ENCODE data around the gene RPS6KL1.
"Not testable (repeated sequence)": the region's sequence is repeated elsewhere in the genome, so short reads cannot be mapped to it uniquely, and the experiment has no call there.

Gene RPS6KL1

DNA sequence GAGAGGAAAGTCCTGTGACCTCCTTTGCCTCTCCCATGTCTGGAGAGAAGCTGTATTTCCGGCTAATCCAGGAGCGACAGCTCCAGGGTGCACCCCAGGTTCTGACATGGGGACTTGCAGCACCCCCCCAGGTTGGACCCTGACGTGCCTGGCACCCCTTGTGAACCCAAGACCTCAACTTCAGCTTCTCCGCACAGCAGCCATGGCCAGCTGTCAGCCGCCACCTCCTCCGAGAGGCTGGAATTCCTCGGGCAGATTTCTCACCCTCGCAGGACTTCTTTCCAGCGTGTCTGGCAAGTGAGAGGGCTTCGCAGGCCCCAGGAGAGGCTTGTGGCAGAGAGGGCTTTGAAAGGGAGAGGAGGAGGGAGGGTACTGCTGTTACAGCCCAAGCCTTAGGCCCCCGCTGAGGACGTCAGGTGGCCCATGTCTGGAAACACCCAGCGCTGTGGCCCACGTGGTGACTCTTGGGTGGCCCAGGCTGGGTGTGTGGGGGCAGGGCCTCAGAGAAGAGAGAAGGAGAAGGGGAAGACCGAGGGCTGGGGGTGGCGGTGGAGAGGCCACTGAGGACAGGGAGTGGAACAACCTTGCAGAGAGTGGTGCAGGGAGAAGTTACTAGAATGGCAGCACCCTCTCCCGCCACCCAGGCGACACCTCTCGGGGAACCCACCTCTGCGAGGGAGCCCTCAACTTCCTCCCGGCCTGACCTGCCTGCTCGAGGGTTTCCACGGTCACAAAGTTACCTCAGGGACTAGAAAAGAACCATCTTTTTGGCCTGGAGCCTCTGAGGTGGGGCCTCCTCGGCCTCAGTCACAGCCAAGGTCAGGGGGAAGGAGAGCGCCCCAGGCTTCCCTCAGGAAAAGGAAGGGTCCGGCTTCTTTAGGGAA lies 11.7 kb upstream of the RPS6KL1 start:
- DNase-seq, result no peak

GRCh38 chr14:74934041-74934440 lies 11.0 kb upstream of the RPS6KL1 start:
- no peak for DNase-seq

DNA sequence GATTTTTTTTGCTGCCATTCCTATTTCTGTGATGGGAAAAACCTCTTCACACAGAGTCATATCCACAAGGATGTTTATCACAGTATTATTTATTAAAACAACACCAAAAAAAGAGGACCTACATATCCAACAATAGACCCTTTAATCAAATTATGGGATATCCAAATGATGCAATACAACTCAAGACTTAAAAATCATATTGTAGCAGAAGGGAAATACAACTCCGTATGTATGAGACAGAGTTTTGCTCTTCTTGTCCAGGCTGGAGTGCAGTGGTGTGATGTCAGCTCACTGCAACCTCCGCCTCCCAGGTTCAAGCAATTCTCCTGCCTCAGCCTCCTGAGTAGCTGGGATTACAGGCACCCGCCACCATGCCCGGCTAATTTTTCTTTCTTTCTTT lies 9.9 kb upstream of the RPS6KL1 start:
- not testable (repeated sequence) for DNase-seq

DNA sequence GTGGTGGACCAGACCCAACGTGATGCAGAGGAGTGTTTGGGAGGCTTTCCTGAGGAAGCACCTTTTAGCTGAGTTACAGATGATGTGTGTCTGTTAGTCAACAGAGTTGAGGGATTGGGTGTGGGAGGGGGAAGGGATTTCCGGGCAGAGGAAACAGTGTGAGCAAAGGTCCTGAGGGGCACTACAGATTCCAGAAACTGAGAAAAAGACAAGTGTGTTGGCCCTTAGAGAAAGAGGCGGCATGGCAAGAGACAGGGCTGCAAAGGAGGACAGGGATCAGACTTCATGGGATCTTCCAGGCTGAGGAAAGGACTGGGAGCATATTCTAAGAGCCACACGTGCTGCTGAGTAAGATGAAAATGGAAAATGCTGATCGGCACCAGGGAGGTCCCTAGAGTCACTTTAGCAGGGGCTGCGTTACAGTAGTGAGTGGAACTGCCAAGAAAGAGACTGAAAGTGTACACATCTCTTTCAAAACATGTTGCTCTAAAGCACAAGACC lies 9.4 kb upstream of the RPS6KL1 start:
- no peak for DNase-seq

DNA sequence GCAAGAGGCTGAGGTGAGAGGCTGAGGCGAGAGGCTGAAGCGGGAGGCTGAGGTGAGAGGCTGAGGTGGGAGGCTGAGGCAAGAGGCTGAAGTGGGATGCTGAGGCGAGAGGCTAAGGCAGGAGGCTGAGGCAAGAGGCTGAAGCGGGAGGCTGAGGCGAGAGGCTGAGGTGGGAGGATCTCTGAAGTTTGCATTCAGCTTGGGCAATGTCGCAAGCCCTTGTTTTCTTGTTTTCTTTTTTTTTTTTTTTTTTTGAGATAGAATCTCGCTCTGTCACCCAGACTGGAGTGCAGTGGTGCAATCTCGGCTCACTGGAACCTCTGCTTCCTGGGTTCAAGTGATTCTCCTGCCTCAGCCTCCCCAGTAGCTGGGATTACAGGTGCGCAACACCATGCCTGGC lies 8.7 kb upstream of the RPS6KL1 start:
- DNase-seq, result not testable (repeated sequence)

- DNase-seq, result no peak
These were observed 6.2 kb upstream of the RPS6KL1 start for GRCh38 chr14:74929242-74929641.

DNA sequence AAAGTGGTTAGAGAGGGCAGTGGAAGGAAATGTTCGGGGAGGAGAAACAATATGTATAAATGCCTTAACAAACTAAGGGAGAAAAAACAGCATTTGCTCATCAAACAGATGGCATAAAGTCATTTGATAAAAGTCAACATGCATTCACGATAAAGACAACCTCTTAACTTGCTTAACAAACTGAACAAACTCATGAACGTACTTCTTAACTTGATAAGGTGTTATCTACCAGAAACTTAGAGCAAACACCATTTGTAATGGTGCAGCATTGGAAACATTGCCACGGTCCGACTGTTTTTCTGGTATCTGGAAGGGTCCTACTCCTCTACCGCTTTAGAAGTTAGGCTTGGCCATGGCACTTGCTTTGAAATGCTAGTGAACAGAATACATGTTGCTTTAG lies 4.2 kb upstream of the RPS6KL1 start:
- no peak for DNase-seq

DNA sequence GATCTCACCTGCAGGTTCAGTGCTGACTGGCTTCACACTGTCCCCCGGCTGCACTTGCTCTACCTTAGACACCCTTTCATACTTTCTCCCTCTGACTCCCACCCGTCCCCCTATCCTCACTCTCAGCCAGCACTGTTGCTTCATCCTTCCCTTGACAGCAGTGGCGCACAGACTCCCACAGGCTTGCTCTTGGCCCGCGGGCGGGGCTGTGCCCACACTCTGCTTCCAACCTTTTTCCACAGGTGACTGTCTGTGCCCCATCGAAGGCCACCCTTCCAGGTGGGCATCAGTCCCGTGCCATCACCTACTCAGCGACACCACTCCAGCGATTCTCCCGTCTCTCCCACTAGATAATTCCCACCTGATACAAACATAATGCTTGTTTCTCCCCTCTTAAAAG lies 1.0 kb upstream of the RPS6KL1 start:
- no peak for DNase-seq

DNA sequence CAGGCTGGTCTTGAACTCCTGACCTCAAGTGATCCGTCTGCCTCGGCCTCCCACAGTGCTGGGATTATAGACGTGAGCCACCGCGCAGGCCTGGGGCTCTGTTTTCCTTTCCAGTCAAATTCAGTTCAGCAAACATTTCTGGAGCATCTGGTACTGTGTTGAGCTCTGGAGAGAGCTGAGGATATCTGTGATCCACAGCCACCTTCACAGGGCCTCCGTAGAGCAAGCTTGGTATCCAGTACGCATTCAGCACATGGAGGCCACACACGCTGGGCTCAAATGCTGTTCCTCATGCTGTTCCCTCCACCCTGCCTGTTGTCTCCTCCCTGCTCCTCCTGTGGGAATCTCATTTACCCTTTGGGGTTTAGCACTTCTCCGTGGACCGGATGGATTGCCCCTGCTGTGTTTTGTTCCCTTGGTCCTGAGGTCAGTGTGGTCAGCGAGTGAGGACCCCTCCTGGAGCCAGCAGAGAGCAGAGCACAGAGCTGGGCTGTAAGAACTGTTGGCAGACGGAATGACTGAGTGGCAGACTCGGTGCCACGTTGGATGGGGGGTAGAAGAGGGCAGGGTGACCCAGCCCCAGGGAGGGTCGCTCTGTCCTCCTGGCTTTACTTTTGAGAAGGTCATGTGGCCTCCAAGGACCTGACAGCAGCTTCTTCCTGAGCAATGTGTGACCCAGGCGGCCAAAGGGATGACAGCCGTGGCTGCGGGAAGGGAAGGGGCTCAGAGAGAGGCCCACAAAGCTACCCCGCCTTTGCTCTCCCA lies 891 bp downstream of the RPS6KL1 start:
- DNase-seq, result no peak

- DNase-seq, result no peak
These were observed 1.9 kb downstream of the RPS6KL1 start for GRCh38 chr14:74921053-74921620.

DNA sequence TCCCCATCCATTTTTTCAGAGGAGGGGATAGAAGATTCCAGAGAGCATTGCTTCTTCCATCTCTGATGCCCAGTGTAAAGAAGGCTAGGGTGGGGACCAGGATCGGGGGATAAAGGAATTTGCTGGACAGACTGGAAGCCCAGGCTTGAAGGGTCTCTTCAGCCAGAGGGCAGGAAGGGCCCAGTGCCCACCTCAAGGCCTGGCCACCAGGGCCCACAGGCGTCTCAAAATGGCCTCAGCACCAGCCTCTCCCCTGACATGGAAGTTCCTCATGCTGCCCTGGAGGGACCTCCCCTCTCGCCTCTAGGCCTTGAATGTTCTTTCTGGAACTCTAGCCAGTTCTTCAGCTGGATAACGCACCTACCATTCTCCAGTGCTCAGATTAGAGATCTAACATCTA lies 2.8 kb downstream of the RPS6KL1 start:
- DNase-seq, result no peak

GRCh38 chr14:74919421-74920165 lies 3.5 kb downstream of the RPS6KL1 start:
- no peak for DNase-seq

GRCh38 chr14:74918380-74918779 lies 4.7 kb downstream of the RPS6KL1 start:
- no peak for DNase-seq

DNA sequence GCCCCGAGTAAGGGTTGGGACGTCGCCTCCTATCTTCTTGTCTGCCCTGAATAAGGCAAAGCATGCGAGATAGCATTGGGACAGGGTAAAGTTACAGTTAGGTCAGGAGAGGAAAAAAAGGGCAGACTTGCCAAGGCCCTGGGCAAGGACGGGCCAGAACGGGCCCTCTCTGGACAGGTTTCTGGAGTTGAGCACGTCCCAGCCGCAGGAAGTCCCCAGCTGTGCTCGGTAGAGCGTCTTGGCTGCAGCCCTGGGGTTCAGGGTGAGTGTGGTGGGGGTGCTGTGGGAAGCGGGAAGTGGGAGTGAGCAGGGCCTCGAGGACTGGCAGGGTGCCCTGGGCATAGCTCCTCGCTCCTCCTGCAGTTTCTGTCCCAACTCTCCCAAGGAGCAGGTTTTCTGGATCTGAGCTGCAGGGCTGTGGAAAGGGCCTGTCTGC lies 5.4 kb downstream of the RPS6KL1 start:
- DNase-seq, result peak in 8 of 14 donors; percentile 6 to 77 (median 28)

DNA sequence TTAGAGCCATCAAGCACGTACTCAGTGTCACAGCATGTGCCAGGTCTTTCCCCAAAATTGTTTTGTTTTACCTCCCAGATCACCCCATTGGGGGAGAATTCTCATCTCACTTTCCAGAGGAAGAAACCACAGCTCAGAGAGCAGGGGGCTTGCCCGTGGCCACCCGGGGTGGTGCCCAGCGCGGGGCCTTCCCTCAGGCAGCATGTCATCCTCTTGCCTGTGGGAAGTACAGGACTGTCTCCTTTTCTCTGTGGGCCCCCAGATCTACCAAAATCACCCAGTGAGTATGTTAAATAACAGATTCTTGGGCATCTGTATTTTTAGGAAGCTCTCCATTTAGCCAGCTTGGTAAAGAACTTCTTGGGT lies 5.9 kb downstream of the RPS6KL1 start:
- DNase-seq, result no peak

GRCh38 chr14:74915826-74916225 lies 7.2 kb downstream of the RPS6KL1 start:
- no peak for DNase-seq

- no peak for DNase-seq
These were observed 7.6 kb downstream of the RPS6KL1 start for GRCh38 chr14:74915426-74915825.

- peak in 10 of 14 donors; percentile 10 to 58 (median 38) for DNase-seq
These were observed 9.0 kb downstream of the RPS6KL1 start for GRCh38 chr14:74913986-74914573.

- no peak for DNase-seq
These were observed 9.6 kb downstream of the RPS6KL1 start for GRCh38 chr14:74913393-74913910.

GRCh38 chr14:74912801-74913200 lies 10.3 kb downstream of the RPS6KL1 start:
- DNase-seq, result no peak

DNA sequence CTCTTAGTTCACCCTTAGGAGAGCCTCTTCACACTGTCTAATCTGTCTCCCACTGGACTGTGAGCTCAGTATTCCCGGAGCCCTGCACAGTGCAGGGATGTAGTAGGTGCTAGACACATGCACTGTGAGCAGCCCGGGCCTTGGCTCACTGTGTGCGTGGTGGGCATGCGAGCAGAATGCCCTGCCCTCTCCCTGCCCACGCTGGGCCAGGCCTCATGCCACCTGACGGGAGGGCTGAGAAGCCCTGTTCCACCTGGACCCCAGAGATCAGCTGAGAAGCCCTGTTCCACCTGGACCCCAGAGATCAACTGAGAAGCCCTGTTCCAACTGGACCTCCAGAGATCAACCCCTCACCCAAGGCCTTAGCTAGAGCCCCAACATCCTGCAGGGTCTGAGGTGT lies 10.9 kb downstream of the RPS6KL1 start:
- DNase-seq, result no peak

DNA sequence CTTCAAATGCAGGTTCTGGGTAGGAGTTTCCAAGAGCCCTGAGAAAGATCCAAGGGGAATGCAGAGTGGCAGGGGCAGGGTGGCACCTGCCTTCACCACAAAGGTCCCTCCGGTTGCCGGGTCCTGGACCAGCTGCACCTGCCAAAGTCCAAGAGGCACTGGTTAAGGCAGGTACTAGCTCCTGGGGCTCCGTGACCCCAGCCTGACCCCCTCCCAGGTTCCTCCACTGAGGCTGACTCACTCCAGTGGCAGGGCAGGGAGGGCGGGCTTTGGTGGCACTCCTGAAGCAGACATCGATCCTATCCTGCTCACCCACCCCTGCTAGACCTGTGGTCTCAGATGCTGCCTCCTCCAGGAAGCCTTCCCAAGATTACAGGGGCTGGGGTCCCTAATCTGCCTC lies 11.4 kb downstream of the RPS6KL1 start:
- no peak for DNase-seq

All from C1 segment of cervical spinal cord (tissue), 14 donors.